CD14-positive monocyte (primary cell): Measurements from ENCODE around the gene PSMD11. TPM values are rescaled to one million over a fixed set of nuclear protein-coding genes. Genes with fewer than 3 reads are reported as not detected.

Source experiments
- DNase-seq, 3 donors: peaks; one replicate each; pipeline ENCODE4 v3.0.0-alpha.2; 2011 to 2022
- H2AFZ ChIP-seq: 2 replicates; pipeline ENCODE4 v1.6.0; 2012; ENCODE audit warnings: mild to moderate bottlenecking, low read depth, low read length, inconsistent platforms; ENCODE audit not compliant: insufficient read depth, poor library complexity, severe bottlenecking
- H3K27ac ChIP-seq, 2 donors: 1 replicate in 1 of 2; 2 replicates in 1 of 2; pipeline ENCODE4 v1.5.1; 2012 to 2013; ENCODE audit warnings: low read length in 2 of 2, control low read depth in 1 of 2, inconsistent platforms in 1 of 2, low read depth in 1 of 2, mild to moderate bottlenecking in 1 of 2
- H3K27me3 ChIP-seq, 2 donors: one replicate each; pipeline versions ENCODE4 v1.6.0 to v1.6.1; 2011 to 2013; ENCODE audit warnings: low read length in 2 of 2; ENCODE audit not compliant: control insufficient read depth in 2 of 2, insufficient read depth in 2 of 2
- H3K36me3 ChIP-seq, 2 donors: replicated peaks in 1 of 2; 1 replicate in 1 of 2; 2 replicates in 1 of 2; pipeline versions ENCODE4 v1.5.1 to v1.6.1; 2012 to 2013; ENCODE audit warnings: low read length in 2 of 2, control low read depth in 1 of 2, inconsistent platforms in 1 of 2, mild to moderate bottlenecking in 1 of 2; ENCODE audit not compliant: insufficient read depth in 2 of 2, control insufficient read depth in 1 of 2
- H3K4me1 ChIP-seq, 2 donors: 1 replicate in 1 of 2; 2 replicates in 1 of 2; pipeline versions ENCODE4 v1.5.1 to v1.6.1; 2012 to 2013; ENCODE audit warnings: low read length in 2 of 2, control low read depth in 1 of 2, inconsistent platforms in 1 of 2, mild to moderate bottlenecking in 1 of 2, moderate library complexity in 1 of 2; ENCODE audit not compliant: insufficient read depth in 2 of 2, control insufficient read depth in 1 of 2
- H3K4me2 ChIP-seq: replicated peaks from 2 replicates; pipeline ENCODE3; 2012; ENCODE audit warnings: low read length, moderate library complexity, mild to moderate bottlenecking; ENCODE audit not compliant: poor library complexity, severe bottlenecking; ENCODE audit errors: extremely low read depth
- H3K4me3 ChIP-seq, 3 experiments: fragments of 200-600 bp in 1 of 3; sonication (generic) in 1 of 3; replicated peaks in 1 of 3; 1 replicate in 2 of 3; 2 replicates in 1 of 3; pipeline ENCODE4 v1.5.1; 2011 to 2013; ENCODE audit warnings: low read length in 3 of 3, mild to moderate bottlenecking in 3 of 3, control low read depth in 2 of 3, low read depth in 2 of 3, inconsistent platforms in 1 of 3, moderate library complexity in 1 of 3
- H3K79me2 ChIP-seq: 2 replicates; pipeline ENCODE4 v1.6.0; 2012; ENCODE audit warnings: mild to moderate bottlenecking, control low read depth, inconsistent platforms, low read length, moderate library complexity; ENCODE audit not compliant: insufficient read depth
- H3K9ac ChIP-seq: 2 replicates; pipeline ENCODE4 v1.6.0; 2017; ENCODE audit warnings: low read length, mild to moderate bottlenecking; ENCODE audit not compliant: insufficient read depth, poor library complexity, severe bottlenecking
- H3K9me3 ChIP-seq, 2 donors: replicated peaks in 1 of 2; 1 replicate in 1 of 2; 2 replicates in 1 of 2; pipeline versions ENCODE4 v1.5.1 to v1.6.1; 2012 to 2013; ENCODE audit warnings: low read length in 2 of 2, control low read depth in 1 of 2; ENCODE audit not compliant: control insufficient read depth in 1 of 2, insufficient read depth in 1 of 2
- H4K20me1 ChIP-seq: 2 replicates; pipeline ENCODE4 v1.6.0; 2012; ENCODE audit warnings: mild to moderate bottlenecking, low read length, control low read depth, moderate library complexity; ENCODE audit not compliant: insufficient read depth
- H3K27ac Mint-ChIP-seq, 7 donors: one replicate each; pipeline ENCODE4 v1.8.0; 2020; ENCODE audit warnings: mild to moderate bottlenecking in 7 of 7, mixed read lengths in 7 of 7, moderate library complexity in 6 of 7, inconsistent platforms in 2 of 7
- H3K27me3 Mint-ChIP-seq, 3 donors: one replicate each; pipeline ENCODE4 v1.8.0; 2021 to 2022; ENCODE audit warnings: low read depth in 3 of 3, mild to moderate bottlenecking in 3 of 3, mixed read lengths in 3 of 3, moderate library complexity in 3 of 3, inconsistent platforms in 1 of 3
- H3K36me3 Mint-ChIP-seq, 2 donors: one replicate each; pipeline ENCODE4 v1.8.0; 2020; ENCODE audit warnings: mixed read lengths in 2 of 2, inconsistent platforms in 1 of 2, mild to moderate bottlenecking in 1 of 2
- H3K4me1 Mint-ChIP-seq: one replicate; pipeline ENCODE4 v1.8.0; 2020; ENCODE audit warnings: mild to moderate bottlenecking, mixed read lengths
- H3K4me3 Mint-ChIP-seq, 2 donors: one replicate each; pipeline ENCODE4 v1.8.0; 2020; ENCODE audit warnings: mild to moderate bottlenecking in 2 of 2, mixed read lengths in 2 of 2, moderate library complexity in 1 of 2
- H3K9me3 Mint-ChIP-seq, 7 donors: one replicate each; pipeline ENCODE4 v1.8.0; 2020 to 2022; ENCODE audit warnings: mixed read lengths in 7 of 7, mild to moderate bottlenecking in 6 of 7, moderate library complexity in 6 of 7, inconsistent platforms in 2 of 7
- WGBS: methylation state at CpG from one replicate; pipeline ENCODE4 v1.1.5; 2013; ENCODE audit warnings: missing lambda C conversion rate; ENCODE audit not compliant: insufficient coverage; 5-methylcytosine and 5-hydroxymethylcytosine counted together
- intact Hi-C, 2 donors: fragments of 100-400 bp; cut with micrococcal nuclease; formaldehyde crosslinking; loops; one replicate each; pipeline versions ENCODE4 v1.15.0 to v1.15.1; 2023
- polyA plus RNA-seq, 3 donors: library from polyadenylated mRNA; depleted of rRNA in 1 of 3; unstranded in 2 of 3; stranded (reverse) in 1 of 3; fragments of 300-500 nt in 2 of 3; fragments of >200 nt in 1 of 3; fragmentation: Illumina TruSeq in 2 of 3; gene quantifications; 1 replicate in 2 of 3; 2 replicates in 1 of 3; pipeline ENCODE4 v1.2.3, GENCODE V29; 2012 to 2021
- TF ChIP-seq, protein P1 (sequence below): fragments of 200-600 bp; IDR thresholded peaks from one replicate; pipeline ENCODE4 v1.8.0; 2022; ENCODE audit warnings: antibody characterized with exemption, mild to moderate bottlenecking

Gene PSMD11
- polyA plus RNA-seq, 3 donors: 29.9 to 112 (median 91.8) TPM

DNA sequence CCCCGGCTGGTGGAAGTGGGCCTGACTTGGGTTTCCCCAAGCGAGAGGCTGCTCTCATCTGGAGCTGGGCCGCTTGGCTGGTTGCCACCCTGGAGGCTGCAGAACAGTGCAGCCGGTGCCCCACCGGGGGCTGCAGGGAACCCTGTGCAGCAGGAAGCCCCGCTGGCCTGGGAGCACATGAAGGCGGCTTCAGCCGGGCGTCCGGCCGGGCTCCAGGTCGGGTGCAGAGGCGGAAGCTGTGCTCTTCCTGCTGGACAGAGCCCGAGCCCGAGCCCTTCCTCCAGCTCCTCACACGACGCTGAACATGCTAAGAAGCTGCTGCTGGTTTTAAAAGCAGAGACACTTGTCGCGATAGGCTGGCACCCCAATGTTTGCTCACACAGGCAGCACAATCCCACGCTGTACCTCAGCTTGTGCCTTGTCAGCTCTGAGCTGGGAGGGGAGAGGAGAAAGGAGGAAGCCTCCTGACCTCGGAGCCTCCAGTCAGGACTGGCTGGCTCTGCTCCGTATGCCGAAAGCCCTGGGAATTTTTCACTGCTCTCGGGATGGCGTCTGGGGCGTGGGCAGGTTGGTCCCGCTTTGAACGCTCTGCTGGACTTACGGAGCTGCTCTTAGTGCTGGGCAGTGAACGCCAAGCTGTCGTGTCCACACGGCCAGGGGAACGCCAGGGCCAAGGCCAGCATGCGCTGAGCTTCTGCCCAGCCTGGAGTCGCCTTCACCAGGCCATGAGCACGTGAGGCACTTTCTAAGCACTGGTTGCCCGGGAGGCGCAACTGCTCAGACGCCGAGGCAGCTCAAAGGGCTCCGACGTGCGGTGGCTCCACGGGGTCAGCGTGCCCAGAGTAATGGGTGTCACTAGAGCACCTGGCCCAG is 51.3 kb downstream of the PSMD11 start:
- no peaks in the 10 kb centered on the region for H3K36me3 ChIP-seq
- H3K79me2 ChIP-seq: peaks cover 5% of the 10 kb centered on the region
- H3K4me3 ChIP-seq: peak overlapping the region in 1 of 3 experiments; percentile 68
- H3K27ac ChIP-seq: peak overlapping the region; percentile 18 to 77
- no peaks in the 10 kb centered on the region for H3K9me3 ChIP-seq
- Mint-ChIP-seq H3K9me3 (peaks cover 0 to 4% (median 0%) of the 10 kb centered on the region in 7 donors), H3K27ac (peak overlapping the region in 2 of 7 donors; percentile 8 to 46), H3K4me3 (peak overlapping the region; percentile 59 to 64), H3K27me3 (peaks cover 0 to 6% (median 2%) of the 10 kb centered on the region in 3 donors), H3K36me3 (peaks cover 5 to 7% of the 10 kb centered on the region in 2 donors), H3K4me1 (peaks cover 66% of the 10 kb centered on the region)
- peaks cover 59 to 67% of the 10 kb centered on the region in 2 donors for H3K4me1 ChIP-seq
- H3K27me3 ChIP-seq: no peaks in the 10 kb centered on the region
- peak overlapping the region; percentile 69 for H3K4me2 ChIP-seq
- 69% methylated on average over 40 of the region's 45 CpGs for WGBS
- TF ChIP-seq, protein P1, sequence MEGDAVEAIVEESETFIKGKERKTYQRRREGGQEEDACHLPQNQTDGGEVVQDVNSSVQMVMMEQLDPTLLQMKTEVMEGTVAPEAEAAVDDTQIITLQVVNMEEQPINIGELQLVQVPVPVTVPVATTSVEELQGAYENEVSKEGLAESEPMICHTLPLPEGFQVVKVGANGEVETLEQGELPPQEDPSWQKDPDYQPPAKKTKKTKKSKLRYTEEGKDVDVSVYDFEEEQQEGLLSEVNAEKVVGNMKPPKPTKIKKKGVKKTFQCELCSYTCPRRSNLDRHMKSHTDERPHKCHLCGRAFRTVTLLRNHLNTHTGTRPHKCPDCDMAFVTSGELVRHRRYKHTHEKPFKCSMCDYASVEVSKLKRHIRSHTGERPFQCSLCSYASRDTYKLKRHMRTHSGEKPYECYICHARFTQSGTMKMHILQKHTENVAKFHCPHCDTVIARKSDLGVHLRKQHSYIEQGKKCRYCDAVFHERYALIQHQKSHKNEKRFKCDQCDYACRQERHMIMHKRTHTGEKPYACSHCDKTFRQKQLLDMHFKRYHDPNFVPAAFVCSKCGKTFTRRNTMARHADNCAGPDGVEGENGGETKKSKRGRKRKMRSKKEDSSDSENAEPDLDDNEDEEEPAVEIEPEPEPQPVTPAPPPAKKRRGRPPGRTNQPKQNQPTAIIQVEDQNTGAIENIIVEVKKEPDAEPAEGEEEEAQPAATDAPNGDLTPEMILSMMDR: no peak
- H4K20me1 ChIP-seq: no peaks in the 10 kb centered on the region
- H3K9ac ChIP-seq: peak overlapping the region; percentile 47
- DNase-seq: peak in 1 of 3 donors; percentile 40
- peak overlapping the region; percentile 62 for H2AFZ ChIP-seq
- intact Hi-C loops: no loop called here

DNA sequence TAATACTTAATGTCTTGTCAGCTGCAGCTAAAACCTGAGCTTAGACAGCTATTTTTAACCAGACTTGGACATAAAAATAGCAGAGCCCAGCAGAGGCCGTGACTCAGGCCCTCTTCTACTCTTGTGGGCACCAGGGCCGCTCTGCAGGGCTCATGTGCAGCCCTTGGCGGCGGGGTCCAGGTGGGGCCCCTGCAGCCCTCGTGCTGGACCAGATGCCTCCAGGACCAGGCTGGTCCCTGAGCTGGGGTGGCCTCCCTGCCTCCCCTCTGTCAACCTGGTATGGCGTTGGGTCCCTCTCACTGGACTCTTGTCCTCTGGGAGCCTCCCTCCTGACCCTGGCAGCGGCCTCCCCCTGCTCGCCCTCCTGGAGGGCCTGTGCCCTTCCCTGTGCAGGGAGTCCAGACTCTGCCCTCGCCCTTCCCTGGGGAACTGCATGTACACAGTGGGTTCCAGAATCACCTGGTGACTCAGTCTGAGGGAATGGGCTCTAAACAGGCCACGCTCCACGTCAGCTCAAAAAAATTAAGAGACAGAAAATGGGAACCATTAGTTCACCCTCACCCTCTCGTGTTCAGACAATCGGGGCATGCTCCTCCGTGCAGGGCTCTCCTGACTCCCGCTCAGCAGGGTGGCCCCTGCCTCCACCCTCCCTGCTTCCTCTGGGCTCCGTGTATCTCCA is 52.2 kb downstream of the PSMD11 start:
- intact Hi-C loops: no loop called here
- H3K27me3 ChIP-seq: no peaks in the 10 kb centered on the region
- no peak overlapping the region for H3K4me3 ChIP-seq
- peaks cover 54 to 63% of the 10 kb centered on the region in 2 donors for H3K4me1 ChIP-seq
- no peak overlapping the region for H3K9ac ChIP-seq
- H4K20me1 ChIP-seq: no peaks in the 10 kb centered on the region
- H3K27ac Mint-ChIP-seq: no peak overlapping the region
- H2AFZ ChIP-seq: no peak overlapping the region
- H3K79me2 ChIP-seq: peaks cover 1% of the 10 kb centered on the region
- peaks cover 0 to 4% (median 0%) of the 10 kb centered on the region in 7 donors for H3K9me3 Mint-ChIP-seq
- peaks cover 0 to 6% (median 2%) of the 10 kb centered on the region in 3 donors for H3K27me3 Mint-ChIP-seq
- peaks cover 7 to 8% of the 10 kb centered on the region in 2 donors for H3K36me3 Mint-ChIP-seq
- DNase-seq: no peak
- no peak overlapping the region for H3K27ac ChIP-seq
- H3K9me3 ChIP-seq: no peaks in the 10 kb centered on the region
- H3K4me3 Mint-ChIP-seq: peak overlapping the region; percentile 7 to 43
- H3K4me1 Mint-ChIP-seq: peaks cover 60% of the 10 kb centered on the region
- peak overlapping the region; percentile 69 for H3K4me2 ChIP-seq
- no peaks in the 10 kb centered on the region for H3K36me3 ChIP-seq
- TF ChIP-seq, protein P1: no peak
- 92% methylated on average over 13 of the region's 16 CpGs for WGBS
